Activated CD8-positive, alpha-beta T cell treated with anti-CD3 and anti-CD28 coated beads for 36 hours (primary cell): ENCODE results near the gene GALNT12. TPM values are rescaled to one million over a fixed set of nuclear protein-coding genes. Genes with fewer than 3 reads are reported as not detected.

Source experiments
- ATAC-seq: fragments of 200-7000 bp; cut with Tn5 transposase; one replicate; pipeline ENCODE4 v1.10.0; 2021; ENCODE audit warnings: mild to moderate bottlenecking, moderate library complexity
- CTCF ChIA-PET: fragments of 350-600 bp; sonication (Branson Sonifier 250); formaldehyde crosslinking; loops from one replicate; lab custom pipeline; 2021; ENCODE audit warnings: antibody characterized with exemption; lab: Charles Lee
- POLR2A ChIA-PET: fragments of 350-600 bp; sonication (Branson Sonifier 250); formaldehyde crosslinking; loops from one replicate; lab custom pipeline; 2021; ENCODE audit warnings: antibody characterized with exemption; lab: Charles Lee
- DNase-seq: peaks from one replicate; pipeline ENCODE4 v3.0.0-alpha.2; 2020
- H3K27ac Mint-ChIP-seq: one replicate; pipeline ENCODE4 v1.8.0; 2021; ENCODE audit warnings: mild to moderate bottlenecking, mixed read lengths
- H3K27me3 Mint-ChIP-seq: one replicate; pipeline ENCODE4 v1.8.0; 2021; ENCODE audit warnings: mixed read lengths
- H3K36me3 Mint-ChIP-seq: one replicate; pipeline ENCODE4 v1.8.0; 2021; ENCODE audit warnings: low read depth, mixed read lengths
- H3K4me1 Mint-ChIP-seq: one replicate; pipeline ENCODE4 v1.8.0; 2021; ENCODE audit warnings: low read depth, mixed read lengths
- H3K4me3 Mint-ChIP-seq: one replicate; pipeline ENCODE4 v1.8.0; 2021; ENCODE audit warnings: mild to moderate bottlenecking, moderate library complexity, mixed read lengths
- H3K9me3 Mint-ChIP-seq: one replicate; pipeline ENCODE4 v1.8.0; 2021; ENCODE audit warnings: mixed read lengths
- CTCF ChIP-seq: fragments of 200-600 bp; IDR thresholded peaks from one replicate; pipeline ENCODE4 v1.8.0; 2022; ENCODE audit warnings: antibody characterized with exemption, mild to moderate bottlenecking
- intact Hi-C: fragments of 100-400 bp; cut with micrococcal nuclease; formaldehyde crosslinking; loops from one replicate; pipeline ENCODE4 v1.10.0; 2022
- total RNA-seq, 2 experiments: library from RNA; stranded (reverse); gene quantifications; one replicate each; pipeline ENCODE4 v1.2.3, GENCODE V29; 2021

Gene GALNT12
- total RNA-seq, 2 experiments from 2014 or later: 12.8 to 14.3 TPM

- intact Hi-C loops: no loop called here
- ChIA-PET POLR2A (interaction anchor here (1.4 kb wide), 1 partner anchor 14 kb away, joined by 3 read pairs; no protein-coding TSS in a partner anchor), CTCF (interaction anchor here (0.6 to 5.2 kb wide), 2 partner anchors 10 to 815 kb away, joined by 3 to 33 read pairs; no protein-coding TSS in a partner anchor)
- peaks cover 7% of the 10 kb centered on the region for H3K36me3 Mint-ChIP-seq
- TF ChIP-seq CTCF: no peak
- no peaks in the 10 kb centered on the region for H3K27me3 Mint-ChIP-seq
- ATAC-seq (no peak), DNase-seq (no peak)
- no peaks in the 10 kb centered on the region for H3K9me3 Mint-ChIP-seq
- H3K4me1 Mint-ChIP-seq: no peaks in the 10 kb centered on the region
- H3K27ac Mint-ChIP-seq: no peak overlapping the region
- no peak overlapping the region for H3K4me3 Mint-ChIP-seq
Observed at GRCh38 chr9:98838155-98838867, 30.8 kb downstream of the GALNT12 start.

- Mint-ChIP-seq H3K36me3 (peaks cover 7% of the 10 kb centered on the region), H3K9me3 (no peaks in the 10 kb centered on the region), H3K27ac (no peak overlapping the region), H3K4me1 (no peaks in the 10 kb centered on the region), H3K27me3 (no peaks in the 10 kb centered on the region), H3K4me3 (no peak overlapping the region)
- ChIA-PET CTCF (interaction anchor here (0.6 to 5.2 kb wide), 3 partner anchors 9 to 814 kb away, joined by 3 to 33 read pairs (median 3); no protein-coding TSS in a partner anchor), POLR2A (interaction anchor here (1.4 kb wide), 1 partner anchor 13 kb away, joined by 3 read pairs; no protein-coding TSS in a partner anchor)
- DNase-seq: no peak
- no peak for ATAC-seq
- TF ChIP-seq CTCF: no peak
- intact Hi-C loops: no loop called here
Observed at GRCh38 chr9:98838868-98839565, 31.5 kb downstream of the GALNT12 start.

- ATAC-seq: no peak
- no peak for DNase-seq
- TF ChIP-seq CTCF: no peak
- Mint-ChIP-seq H3K4me1 (no peaks in the 10 kb centered on the region), H3K9me3 (no peaks in the 10 kb centered on the region), H3K4me3 (no peak overlapping the region), H3K27me3 (no peaks in the 10 kb centered on the region), H3K36me3 (peaks cover 7% of the 10 kb centered on the region), H3K27ac (no peak overlapping the region)
- CTCF ChIA-PET: interaction anchor here (1.1 to 5.2 kb wide), 2 partner anchors 8 to 11 kb away, joined by 3 to 33 read pairs; no protein-coding TSS in a partner anchor
- intact Hi-C loops: loop anchor here (10.0 kb wide), 1 partner anchor 135 kb away; no protein-coding TSS in a partner anchor
- POLR2A ChIA-PET: no interaction called here
Observed at GRCh38 chr9:98839724-98840123, 32.3 kb downstream of the GALNT12 start.

GRCh38 chr9:98842510-98842909 is 35.0 kb downstream of the GALNT12 start:
- peaks cover 7% of the 10 kb centered on the region for H3K36me3 Mint-ChIP-seq
- intact Hi-C loops: loop anchor here (10.0 kb wide), 1 partner anchor 132 kb away; no protein-coding TSS in a partner anchor
- H3K27me3 Mint-ChIP-seq: no peaks in the 10 kb centered on the region
- H3K9me3 Mint-ChIP-seq: no peaks in the 10 kb centered on the region
- no peak overlapping the region for H3K4me3 Mint-ChIP-seq
- no peaks in the 10 kb centered on the region for H3K4me1 Mint-ChIP-seq
- H3K27ac Mint-ChIP-seq: no peak overlapping the region
- no peak for TF ChIP-seq CTCF
- ATAC-seq (no peak), DNase-seq (no peak)
- ChIA-PET CTCF (no interaction called here), POLR2A (no interaction called here)
